ENCODE data around the gene LCT.
A peak's percentile ranks its signal among the peaks of the same experiment; 100 is the strongest.

LCT gene

GRCh38 chr2:135875491-135876065 is 38.6 kb upstream of the LCT start:
- no peaks in the 10 kb centered on the region for H3K27me3 ChIP-seq (ENCODE audit: insufficient read depth, poor library complexity, severe bottlenecking)
- no peak for DNase-seq (ENCODE audit: low spot score)

GRCh38 chr2:135874777-135875365 is 37.9 kb upstream of the LCT start:
- H3K27ac ChIP-seq (ENCODE audit: poor library complexity, severe bottlenecking), result no peak overlapping the region
- DNase-seq (ENCODE audit: low spot score) (no peak), ATAC-seq (ENCODE audit: low read depth) (no peak)
- H3K9me3 ChIP-seq (ENCODE audit: severe bottlenecking), result no peaks in the 10 kb centered on the region
- H3K4me1 ChIP-seq (ENCODE audit: insufficient read depth, poor library complexity, severe bottlenecking), result peaks cover 11% of the 10 kb centered on the region
- H3K27me3 ChIP-seq (ENCODE audit: insufficient read depth, poor library complexity, severe bottlenecking), result no peaks in the 10 kb centered on the region
- H3K36me3 ChIP-seq (ENCODE audit: low read depth), result peaks cover 49% of the 10 kb centered on the region
- peak overlapping the region; percentile 58 for H3K4me3 ChIP-seq (ENCODE audit: severe bottlenecking)
- no peak for TF ChIP-seq CTCF (IDR thresholded peaks at IDR 0.05; ENCODE audit: poor library complexity, severe bottlenecking)

More at GRCh38 chr2:135875491-135876065, 38.6 kb upstream of the LCT start:
- Histone ChIP-seq H3K4me3 (ENCODE audit: severe bottlenecking) (peak overlapping the region; percentile 58), H3K9me3 (ENCODE audit: severe bottlenecking) (no peaks in the 10 kb centered on the region), H3K36me3 (ENCODE audit: low read depth) (peaks cover 42% of the 10 kb centered on the region), H3K4me1 (ENCODE audit: insufficient read depth, poor library complexity, severe bottlenecking) (peaks cover 11% of the 10 kb centered on the region), H3K27ac (ENCODE audit: poor library complexity, severe bottlenecking) (peak overlapping the region; percentile 49)
- no peak for TF ChIP-seq CTCF (IDR thresholded peaks at IDR 0.05; ENCODE audit: poor library complexity, severe bottlenecking)
- ATAC-seq (ENCODE audit: low read depth), result peak; percentile 66

- ATAC-seq (ENCODE audit: low read depth) (no peak), DNase-seq (ENCODE audit: low spot score) (no peak)
- H3K27ac ChIP-seq (ENCODE audit: poor library complexity, severe bottlenecking), result no peak overlapping the region
- peaks cover 92% of the 10 kb centered on the region for H3K36me3 ChIP-seq (ENCODE audit: low read depth)
- no peaks in the 10 kb centered on the region for H3K9me3 ChIP-seq (ENCODE audit: severe bottlenecking)
- no peak overlapping the region for H3K4me3 ChIP-seq (ENCODE audit: severe bottlenecking)
- peaks cover 11% of the 10 kb centered on the region for H3K4me1 ChIP-seq (ENCODE audit: insufficient read depth, poor library complexity, severe bottlenecking)
- TF ChIP-seq CTCF (IDR thresholded peaks at IDR 0.05; ENCODE audit: poor library complexity, severe bottlenecking), result no peak
- H3K27me3 ChIP-seq (ENCODE audit: insufficient read depth, poor library complexity, severe bottlenecking), result no peaks in the 10 kb centered on the region
Measured at GRCh38 chr2:135870571-135870970, 33.6 kb upstream of the LCT start.

GRCh38 chr2:135863233-135863632 is 26.2 kb upstream of the LCT start:
- Histone ChIP-seq H3K9me3 (ENCODE audit: severe bottlenecking) (no peaks in the 10 kb centered on the region), H3K4me1 (ENCODE audit: insufficient read depth, poor library complexity, severe bottlenecking) (no peaks in the 10 kb centered on the region), H3K36me3 (ENCODE audit: low read depth) (peaks cover 100% of the 10 kb centered on the region), H3K27ac (ENCODE audit: poor library complexity, severe bottlenecking) (no peak overlapping the region), H3K27me3 (ENCODE audit: insufficient read depth, poor library complexity, severe bottlenecking) (no peaks in the 10 kb centered on the region), H3K4me3 (ENCODE audit: severe bottlenecking) (no peak overlapping the region)
- no peak for TF ChIP-seq CTCF (IDR thresholded peaks at IDR 0.05; ENCODE audit: poor library complexity, severe bottlenecking)
- ATAC-seq (ENCODE audit: low read depth) (no peak), DNase-seq (ENCODE audit: low spot score) (no peak)

GRCh38 chr2:135862718-135863117 is 25.7 kb upstream of the LCT start:
- H3K9me3 ChIP-seq (ENCODE audit: severe bottlenecking), result no peaks in the 10 kb centered on the region

More at GRCh38 chr2:135862718-135863117, 25.7 kb upstream of the LCT start:
- H3K4me3 ChIP-seq (ENCODE audit: severe bottlenecking), result no peak overlapping the region
- peaks cover 100% of the 10 kb centered on the region for H3K36me3 ChIP-seq (ENCODE audit: low read depth)
- DNase-seq (ENCODE audit: low spot score) (no peak), ATAC-seq (ENCODE audit: low read depth) (no peak)
- TF ChIP-seq CTCF (IDR thresholded peaks at IDR 0.05; ENCODE audit: poor library complexity, severe bottlenecking), result no peak
- no peak overlapping the region for H3K27ac ChIP-seq (ENCODE audit: poor library complexity, severe bottlenecking)
- H3K27me3 ChIP-seq (ENCODE audit: insufficient read depth, poor library complexity, severe bottlenecking), result no peaks in the 10 kb centered on the region
- no peaks in the 10 kb centered on the region for H3K4me1 ChIP-seq (ENCODE audit: insufficient read depth, poor library complexity, severe bottlenecking)
